Islet precursor cell (in vitro differentiated cells): Measurements from ENCODE around the gene FMN1.

Source experiments
- DNase-seq: peaks from one replicate; pipeline ENCODE4 v3.0.0-alpha.2; 2018

The FMN1 gene

DNA sequence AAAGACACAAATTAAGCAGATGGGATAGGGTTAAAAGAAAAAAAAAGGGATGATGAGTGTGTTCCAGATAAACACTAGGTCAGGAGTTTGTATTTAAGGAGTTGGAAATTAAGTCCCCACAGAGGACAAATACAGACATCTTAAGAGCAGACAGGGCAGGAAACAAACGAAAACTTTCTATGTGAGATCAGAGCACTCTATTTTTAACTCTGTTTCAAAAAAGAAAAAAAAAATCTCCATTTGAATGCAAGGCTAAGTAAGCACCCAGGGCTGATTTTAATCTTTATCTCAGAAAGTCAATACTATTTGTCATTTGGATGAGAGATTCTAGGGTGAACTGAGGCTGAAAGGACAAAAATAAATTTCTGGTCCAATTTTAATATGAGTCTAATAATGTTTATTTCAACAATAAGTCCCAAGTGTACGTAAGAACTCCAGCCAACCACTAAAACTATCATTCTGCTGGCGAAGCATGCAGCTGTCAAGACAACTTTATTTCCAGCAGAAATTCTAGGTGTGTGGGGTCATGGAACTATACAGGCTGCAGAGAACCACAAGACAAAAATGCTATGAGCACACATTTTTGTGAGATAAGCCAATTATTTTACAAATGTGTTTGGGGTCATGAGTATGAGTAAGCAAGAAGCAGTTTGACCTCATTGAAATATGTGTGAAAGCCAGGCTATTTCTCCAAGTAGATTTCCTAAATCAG lies 186.1 kb downstream of the FMN1 start:
- DNase-seq = no peak

DNA sequence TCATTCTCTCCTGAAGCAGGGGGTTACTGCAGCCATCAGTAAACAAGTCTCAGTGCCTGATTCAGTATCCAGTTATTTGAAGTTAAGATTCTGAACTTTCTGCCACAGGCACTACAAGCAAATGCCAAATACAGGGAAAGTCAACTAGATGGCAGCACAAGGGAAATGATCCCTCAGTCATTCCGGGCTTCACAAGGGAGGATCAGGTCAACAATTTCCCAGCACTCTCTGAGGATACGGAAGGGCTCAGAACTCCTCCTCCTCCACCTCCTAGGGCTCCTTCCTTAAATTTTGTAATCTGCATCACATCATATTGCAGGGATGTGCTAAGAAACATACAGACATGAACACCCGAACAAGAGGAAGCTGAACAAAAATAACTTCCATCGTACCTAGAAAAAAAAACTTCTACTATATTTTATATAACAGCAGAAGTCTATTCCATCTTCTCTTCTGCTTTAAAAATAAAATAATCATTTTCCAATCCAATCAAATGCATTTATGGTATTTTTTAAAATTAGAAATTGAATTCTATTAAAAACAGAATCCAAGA lies 187.1 kb downstream of the FMN1 start:
- DNase-seq = peak; percentile 62

DNA sequence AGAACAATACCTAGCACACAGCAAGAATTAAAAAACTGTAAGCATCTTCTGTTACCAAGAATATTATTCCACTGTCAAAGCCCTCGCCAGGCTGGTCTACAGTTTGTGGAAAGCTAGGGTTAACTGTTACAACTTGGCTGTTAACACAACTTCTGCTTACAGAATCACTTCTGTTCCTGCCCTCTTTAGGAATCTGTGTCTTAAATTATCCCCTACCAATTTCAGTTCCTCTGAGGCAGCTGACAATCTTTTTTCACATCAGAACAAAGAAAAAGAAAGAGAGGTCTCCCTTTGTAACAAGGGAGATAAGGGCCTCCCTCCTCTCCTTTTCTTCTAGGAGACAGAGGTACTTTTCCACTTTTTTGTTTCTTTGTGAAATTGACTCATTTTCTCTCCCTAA lies 188.9 kb downstream of the FMN1 start:
- no peak for DNase-seq

DNA sequence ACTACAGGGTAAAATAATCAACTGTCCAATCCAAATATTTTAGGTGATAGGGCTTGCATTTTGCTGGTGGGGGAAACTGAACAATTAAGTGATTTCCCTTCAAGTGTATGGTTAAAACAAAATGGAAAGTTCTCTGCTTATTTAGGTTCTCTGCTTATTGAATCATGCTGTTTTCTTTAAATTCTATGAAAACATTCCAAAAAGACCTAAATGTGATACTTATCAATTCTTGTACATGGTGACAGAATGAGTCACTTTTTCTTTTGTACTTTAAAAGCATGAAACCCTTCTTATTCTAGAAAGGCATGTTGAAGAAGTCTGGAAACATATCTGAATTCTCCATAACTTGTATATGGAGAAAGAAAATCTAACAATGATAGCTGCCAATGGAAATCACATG lies 192.6 kb downstream of the FMN1 start:
- DNase-seq = no peak

DNA sequence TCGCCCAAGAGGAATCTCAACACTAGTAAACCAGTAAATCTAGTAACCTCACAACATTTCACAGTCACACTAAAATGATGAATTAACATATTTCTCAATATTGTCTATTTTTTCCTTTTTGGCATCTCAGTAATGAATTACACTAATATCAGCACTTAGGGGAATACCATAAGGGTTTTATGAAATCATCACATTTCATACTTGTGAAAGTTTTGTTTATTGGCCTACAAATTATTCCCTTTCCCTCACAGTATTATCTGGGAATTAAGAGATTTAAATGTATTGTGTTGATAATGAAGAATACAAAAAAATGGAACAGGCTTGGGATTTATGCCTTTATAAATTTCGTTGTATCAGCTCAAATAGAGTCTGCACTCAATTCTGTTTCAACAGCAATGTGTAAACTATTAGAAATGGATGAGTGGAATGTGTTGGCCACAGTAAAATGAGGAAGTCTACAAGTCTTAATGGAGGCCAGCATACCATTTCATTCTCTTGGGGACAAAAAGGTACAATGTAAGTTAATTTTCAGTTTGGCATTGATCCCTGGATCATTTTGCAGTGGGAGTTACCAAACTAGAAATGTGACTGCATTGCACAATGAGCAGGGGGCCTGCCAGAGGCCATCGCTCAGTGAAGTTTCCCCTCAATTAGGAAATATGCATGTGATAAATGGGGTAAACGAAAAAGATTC lies 195.4 kb downstream of the FMN1 start:
- DNase-seq = no peak

DNA sequence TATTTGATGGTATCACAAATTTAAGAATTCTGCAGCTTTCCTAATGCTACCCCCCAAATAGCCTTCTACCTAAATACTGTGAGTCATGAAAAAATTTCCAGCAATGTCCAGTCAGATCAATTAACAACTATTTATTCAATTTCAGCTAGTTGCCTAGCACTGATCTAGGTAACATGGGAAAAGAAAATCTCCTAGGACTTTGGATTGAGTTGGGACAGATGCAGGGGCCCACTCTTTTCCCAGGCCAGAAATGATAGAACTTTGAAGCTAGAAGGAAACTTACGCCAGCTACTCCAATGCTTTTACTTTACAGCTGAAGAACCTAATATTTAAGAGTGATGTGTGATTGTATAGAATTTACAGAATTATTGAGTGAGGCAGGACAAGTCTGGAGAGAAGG lies 196.3 kb downstream of the FMN1 start:
- DNase-seq = no peak

DNA sequence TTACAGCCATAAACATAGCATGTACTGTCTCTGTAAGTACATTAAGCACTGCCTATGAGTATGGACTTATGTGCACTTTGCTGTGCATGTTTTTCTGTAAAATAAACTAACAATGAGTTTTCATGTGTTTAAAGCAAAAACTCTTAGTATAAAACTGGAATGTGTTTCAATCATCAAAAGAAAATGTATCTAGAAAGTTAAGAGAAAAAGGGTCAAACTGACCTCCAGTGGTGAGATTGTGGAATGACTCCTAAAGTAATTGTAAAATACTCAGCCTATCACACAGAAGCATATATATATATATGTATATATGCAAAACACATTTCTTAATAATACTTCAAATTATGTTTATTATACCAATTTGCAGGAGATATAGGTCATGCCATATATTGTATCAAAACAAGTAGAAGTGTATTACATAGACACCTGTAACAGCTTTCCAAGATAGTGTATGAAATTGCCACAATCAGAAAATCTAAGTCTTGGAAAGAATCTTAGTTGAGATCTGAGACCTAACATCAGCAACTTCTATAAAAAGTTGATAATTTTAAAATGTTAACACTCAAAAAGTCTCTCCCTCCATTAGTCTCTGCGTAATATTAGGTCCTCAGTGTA lies 199.6 kb downstream of the FMN1 start:
- DNase-seq = no peak

DNA sequence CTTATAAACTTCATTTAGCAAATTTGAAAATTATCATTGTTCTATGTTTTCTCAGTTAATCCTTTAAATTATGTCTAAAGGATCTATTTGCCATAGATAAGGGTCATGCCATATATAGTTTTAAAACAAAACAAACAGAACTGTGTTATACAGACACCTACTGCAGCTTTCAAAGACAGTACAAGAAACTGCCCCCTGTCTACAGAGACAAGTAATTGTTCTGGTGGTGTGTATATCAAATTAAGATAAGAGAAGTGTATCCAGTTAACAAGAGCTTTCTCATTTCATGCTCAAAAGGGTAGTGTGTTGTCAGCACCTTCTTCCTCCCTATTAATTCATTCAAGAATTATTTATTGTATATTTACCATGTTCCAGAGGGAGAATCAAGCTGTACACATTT lies 201.2 kb downstream of the FMN1 start:
- no peak for DNase-seq

DNA sequence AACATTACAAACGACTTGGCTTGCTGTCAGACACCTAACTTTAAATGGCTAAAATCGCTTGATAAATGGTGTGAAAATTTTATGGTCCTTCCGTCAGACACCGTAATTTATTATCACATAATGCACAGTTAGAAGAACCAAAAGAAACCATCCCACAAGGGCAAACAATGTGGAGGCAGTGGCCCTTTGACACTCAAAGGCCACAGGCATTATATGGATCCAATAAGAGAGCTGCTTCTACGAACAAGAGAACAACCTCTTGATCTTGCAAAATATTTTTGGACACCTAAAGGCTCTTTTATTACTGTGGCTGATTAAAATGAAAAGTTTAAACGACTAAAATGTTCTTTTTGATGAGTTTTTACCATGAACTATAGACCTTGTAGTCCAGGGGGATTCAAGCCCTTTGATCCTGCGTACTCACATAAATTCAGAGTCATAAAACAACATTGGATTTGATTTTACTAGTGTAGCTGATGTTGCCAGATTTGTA lies 202.8 kb downstream of the FMN1 start:
- no peak for DNase-seq

DNA sequence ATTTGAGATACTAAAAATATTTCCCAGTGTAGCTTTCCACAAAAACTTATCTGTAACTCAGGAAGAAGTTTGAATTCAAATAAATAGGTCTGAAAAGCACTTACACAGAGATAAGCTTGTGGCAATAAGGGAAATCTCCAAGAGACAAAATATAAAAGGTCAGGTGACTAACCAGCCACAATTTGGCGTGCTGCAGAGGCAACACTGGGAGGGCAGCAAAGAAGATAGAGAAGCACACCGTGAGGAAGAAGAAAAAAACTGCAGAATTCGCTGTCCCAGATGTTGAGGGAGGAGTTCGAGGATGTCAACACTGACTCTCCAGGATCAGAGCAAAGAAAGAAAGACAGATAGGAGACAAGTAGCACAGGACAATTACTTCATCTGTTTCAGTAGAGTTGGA lies 204.4 kb downstream of the FMN1 start:
- DNase-seq = no peak

DNA sequence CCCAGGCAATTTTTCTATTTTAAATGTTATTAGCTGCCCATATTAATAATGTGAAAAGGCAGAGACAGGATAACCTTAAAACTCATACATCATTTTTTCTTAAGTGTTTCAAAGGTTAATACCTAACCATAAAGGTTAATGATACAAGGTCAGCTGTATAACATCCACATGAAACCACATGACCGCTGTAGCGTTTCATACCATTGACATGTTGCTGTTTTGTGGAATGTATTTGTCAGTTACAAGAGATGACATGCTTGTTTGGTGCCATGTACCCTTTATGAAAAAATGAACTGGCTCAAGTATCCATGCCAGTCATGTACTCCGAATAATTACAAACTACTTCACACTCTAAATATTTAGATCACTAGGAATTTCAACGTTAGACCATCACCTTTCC lies 207.4 kb downstream of the FMN1 start:
- no peak for DNase-seq

DNA sequence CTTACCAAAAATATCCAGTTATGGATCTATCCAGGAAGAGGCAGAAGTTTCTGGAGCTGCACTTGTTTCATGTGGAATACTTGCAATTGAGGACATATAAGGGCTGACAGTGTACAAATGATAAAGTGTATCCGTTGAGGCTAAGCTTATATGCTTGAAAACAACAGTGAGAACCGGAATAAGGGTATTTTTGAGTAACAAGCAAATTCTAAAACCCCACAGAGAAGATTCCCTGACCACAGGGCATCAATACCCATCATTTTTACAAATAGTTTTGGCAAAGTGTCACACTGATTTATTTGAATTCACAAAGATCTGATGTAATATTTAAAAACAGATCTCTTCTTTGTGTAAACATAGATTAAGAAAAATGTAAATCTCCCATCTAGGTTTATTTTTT lies 208.4 kb downstream of the FMN1 start:
- DNase-seq = no peak

DNA sequence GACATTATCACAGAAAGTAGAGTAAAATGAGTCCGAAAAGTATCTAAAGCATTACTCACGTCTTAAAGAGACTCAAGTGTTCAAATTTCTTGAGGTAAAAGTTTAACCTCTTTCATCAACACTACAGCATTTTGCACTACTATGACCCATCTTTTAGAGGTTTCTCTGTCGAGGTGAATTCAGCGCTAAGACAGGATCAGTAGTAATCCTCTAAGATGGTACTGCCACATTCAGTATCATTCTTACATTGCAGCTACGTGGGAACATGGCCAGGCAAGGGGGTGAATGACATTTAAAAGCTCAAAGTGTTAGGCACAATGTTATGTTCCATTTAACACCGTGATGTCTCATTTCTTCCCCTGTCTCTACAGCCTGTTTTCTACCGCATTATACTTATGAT lies 210.8 kb downstream of the FMN1 start:
- DNase-seq = no peak

DNA sequence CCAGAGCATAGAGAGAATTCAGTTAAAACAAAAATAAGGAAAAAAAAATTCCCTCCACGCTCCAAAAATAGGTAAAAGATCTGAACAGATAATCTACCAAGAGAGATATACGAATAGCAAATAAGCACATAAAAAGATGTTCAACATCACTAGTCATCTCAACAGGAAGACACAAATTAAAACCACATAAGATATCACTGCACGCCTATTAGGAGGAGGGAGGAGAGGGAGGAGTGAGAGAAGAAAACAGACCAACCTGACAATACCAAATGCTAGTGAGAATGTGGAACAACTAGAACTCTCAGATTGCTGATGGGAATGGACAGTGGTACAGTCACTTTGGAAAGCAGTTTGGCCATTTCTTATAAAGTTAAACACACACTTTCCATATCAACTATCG lies 212.5 kb downstream of the FMN1 start:
- DNase-seq = no peak

DNA sequence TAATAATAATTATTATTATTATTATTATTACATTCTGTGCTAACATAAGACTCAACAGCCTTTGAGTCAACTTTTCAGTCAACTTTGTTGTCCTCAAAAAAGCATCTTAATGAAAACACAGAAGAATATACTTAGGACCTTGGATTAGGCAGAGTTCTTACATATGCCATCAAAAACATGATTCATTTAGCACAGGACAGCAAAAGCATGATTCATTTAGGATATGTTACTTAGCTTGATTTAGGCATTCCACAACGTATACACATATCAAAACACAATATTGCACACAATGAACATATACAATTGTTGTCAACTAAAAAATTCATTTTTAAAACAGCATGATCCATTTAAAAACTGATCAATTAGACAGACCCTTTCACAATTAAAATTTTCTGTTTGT lies 213.0 kb downstream of the FMN1 start:
- no peak for DNase-seq

DNA sequence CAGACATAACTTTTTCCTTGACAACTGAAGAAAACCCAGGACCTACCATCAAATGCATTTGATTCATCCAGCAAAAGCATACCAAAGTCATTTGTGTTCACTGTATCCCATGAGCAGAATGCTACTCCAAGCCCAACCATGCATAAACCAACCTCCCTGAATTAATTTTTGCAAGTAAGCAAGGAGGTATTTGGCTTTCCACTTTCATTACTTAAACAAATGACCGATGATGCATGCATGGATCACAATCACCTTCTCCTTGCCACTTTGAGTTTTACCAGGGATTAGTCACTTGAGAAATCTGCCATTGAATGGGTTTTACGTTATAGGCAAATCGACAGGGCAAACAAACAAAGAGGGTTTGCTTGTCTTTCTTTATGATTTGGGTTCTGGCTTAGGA lies 214.8 kb downstream of the FMN1 start:
- DNase-seq = no peak

DNA sequence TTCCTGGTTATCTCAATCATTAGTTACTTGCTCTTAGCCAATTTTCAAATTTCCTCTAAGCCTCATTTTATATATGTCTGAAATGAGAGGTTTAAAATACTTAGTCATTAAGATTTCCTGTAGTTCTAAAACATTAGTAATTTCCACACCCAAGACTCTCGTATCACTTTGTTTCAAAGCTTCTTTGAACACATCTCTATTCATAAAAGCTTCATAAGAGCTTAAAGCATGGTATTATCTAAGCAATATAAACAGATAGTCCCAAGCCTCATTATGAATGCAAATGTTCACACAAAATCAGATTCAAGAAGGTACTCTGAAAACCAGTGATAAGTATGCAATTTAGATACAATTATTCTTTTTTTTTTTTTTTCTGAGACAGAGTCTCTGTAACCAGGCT lies 217.0 kb downstream of the FMN1 start:
- DNase-seq = no peak

DNA sequence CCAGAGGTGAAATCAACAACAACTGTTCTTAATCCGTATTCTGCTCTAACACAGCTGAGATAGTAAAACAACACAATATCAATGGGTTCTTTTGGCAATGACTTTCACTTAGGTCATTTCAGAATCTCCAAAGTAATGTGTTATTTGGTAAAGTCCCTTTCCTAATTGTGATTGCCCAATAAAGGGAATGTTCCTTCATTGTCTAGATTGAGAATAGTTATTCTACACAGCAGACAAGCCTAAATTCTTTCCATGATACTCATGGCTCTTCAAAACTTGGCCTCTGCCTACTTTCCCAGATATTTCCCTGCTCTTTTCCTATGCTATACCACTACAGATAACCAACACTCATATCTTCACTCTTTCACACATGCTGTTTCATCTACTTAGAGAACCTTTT lies 219.8 kb downstream of the FMN1 start:
- no peak for DNase-seq

DNA sequence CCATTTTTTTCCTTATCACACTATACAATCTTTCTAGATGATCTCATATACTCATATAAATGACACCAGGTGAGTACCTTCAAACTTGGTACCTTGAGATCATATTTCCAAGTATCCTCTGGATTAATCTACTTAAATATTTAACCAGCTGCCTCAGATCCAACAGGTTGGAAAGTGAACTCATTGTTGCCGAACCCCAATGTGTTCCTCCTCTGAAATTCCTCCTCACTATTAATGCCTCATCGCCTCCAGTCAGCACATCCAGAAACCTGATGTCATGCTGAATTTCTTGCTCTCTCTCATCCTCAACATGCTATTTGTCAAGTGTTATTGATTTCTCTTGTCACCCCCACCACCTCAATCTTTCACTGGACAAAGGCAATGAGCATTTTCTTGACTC lies 221.8 kb downstream of the FMN1 start:
- DNase-seq = no peak

DNA sequence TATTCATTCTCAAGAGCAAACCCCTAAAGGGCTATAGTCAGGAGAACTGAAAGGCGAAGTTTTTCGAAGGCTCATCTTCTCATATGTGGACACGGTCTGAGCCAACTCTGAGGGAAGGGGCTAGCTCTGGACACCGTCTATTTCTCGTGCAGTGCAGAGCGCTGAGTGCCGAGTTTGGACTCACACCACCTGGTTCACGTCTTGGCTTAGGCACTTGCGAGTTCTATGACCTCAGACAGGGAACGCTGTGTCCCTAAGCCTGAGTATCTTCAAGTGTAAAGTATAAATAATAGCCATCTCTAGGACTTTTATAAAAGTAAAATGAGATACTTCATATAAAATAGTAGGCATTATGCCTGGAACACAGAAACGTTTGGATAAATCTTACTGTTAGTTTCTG lies 223.7 kb downstream of the FMN1 start:
- no peak for DNase-seq

DNA sequence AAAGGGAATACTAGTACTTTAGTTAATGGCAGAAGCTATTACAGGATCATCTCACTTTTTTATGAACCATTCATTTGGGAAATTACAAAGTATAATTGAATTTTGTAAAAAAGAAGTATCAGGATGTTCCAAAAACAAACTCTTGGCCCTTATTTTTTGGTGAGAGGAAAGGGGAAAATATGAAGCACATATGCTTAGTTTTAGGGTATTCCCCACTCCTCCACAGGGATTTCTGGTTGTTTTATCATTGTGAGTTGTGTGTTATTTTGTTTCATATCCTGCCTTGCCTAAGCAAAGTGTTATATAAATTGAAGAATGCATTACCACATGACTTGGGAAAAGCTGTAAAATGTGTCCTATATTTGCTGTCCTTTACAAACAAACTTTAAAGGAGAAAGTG lies 227.0 kb downstream of the FMN1 start:
- no peak for DNase-seq

DNA sequence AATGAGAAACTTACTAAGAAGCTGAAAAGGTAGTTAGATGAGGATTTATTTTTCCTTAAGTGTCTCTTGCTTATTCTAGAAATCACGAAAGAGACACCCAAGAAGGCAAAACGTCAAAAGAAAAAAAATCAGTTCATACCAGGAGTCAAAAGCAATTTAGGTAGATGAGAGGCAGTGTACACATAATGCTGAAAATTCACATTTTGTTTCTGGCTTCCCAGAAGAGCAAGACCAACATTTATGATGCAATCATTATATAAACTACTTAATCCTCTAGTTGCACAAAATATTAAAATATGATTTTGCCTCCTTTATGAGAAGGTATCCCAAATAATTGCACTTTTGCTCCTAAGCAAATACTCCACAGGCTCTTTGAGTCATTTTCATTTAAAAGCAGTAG lies 228.0 kb downstream of the FMN1 start:
- DNase-seq = no peak

DNA sequence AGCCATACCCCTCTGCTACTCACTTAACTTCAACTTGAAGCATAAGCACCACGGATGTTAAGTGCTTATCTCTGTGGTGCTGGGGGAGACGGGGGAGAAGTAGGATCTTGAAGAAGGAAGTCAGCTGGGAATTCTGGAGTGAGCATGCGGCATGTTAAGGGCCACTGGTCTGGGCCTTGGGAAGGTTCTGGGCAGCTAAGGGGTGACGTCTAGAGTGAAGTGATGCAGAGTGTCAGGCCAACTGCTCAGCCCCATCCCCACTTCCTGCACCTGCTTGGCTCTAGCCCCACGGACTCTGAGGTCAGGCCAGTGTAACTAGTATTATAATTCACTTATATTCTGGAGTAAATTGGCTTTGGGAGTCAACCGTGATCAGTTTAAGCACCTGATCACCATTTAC lies 228.6 kb downstream of the FMN1 start:
- no peak for DNase-seq

DNA sequence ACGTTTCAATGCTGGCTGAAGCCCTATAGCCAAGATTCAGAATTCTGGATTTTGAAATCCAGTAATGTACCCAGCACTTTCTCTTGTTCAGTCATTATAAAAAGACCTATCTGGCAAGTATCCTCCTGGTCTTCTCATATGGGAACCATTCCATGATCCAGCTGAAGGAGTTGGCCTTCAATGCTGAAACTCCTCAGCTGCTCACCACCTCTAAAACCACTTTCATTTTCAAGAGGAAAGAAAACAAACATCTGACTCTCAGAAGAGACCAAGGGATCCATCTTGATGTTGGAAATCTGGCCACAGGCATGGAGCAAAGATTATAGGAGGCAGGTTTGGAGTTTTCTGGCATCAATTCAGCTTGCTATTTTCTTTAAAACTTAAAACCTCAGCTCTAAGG lies 235.4 kb downstream of the FMN1 start:
- DNase-seq = no peak
